HG03571 (cell line): ENCODE results near the gene TBC1D7.

Experiments used
- ATAC-seq: cut with Tn5 transposase; IDR thresholded peaks from one replicate; pipeline ENCODE4 v1.9.1; 2021; ENCODE audit not compliant: unreplicated experiment

The TBC1D7 gene

DNA sequence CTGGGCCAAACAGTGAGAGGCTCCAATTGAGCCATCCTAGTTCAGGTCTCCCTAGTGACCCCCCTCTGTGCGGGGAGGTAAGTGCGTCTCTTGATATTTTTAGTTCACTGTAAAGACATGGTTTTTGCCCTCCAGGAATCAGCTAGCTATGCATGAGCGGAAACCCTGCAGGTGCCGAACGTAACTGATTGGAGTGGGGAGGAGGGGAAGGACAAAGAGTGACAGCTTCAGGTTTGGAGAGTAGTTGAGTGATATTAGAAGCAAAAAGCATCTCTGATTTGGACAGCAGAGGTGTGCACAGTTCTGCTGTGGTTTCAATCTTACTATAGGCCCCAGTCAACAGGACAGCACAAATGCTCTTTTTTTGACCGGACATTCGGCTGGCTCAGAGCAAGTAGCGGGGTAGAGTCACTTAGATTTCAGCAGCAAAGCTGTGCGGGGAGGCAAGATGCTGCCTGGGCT is 31.8 kb downstream of the TBC1D7 start:
- ATAC-seq: peak; percentile 48

DNA sequence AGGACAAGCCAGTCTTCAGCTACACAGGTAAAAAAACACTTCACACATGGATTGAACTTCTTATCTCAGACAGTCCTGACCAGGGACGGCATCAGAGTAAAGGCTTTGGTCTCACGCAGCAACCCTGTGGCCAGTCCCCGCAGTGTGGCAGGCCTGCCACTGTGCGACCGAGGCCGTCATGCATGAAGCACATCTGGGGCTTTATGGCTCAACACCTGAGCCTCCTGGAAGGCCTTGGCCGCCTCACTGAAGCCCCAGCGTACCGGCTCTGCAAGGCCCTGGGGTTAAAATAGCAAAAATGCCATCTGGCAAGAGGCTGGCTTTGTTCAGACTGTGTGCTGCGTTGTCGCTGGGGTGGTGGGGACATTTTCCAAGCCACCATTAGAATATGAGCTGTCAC is 32.8 kb downstream of the TBC1D7 start:
- no peak for ATAC-seq

DNA sequence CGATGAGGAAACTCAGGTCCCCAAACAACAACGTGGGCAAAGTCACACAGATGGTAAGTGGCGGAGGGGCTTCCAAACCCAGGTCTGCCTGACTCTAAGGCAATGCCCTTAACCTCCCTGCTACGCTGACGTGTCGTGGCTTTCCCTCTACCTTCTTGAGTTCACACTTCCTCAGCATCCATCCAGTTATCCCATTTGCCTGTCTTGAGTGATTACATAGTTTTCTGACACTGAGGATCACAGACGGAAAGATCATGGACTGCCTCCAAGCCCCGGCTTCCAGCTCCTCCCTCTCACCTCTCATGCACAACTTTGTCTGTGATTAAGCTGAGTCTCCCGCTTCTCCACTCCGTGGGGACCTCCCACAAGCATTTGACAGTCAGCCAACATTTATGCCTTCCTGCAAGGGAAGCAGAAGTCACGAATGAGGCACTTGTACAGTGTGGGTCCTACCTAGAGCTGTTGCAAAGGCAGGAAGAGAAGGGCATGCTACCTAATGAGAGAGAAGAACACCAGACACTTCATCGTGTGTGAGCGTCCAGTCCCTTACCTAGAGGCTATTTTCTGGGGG is 33.8 kb downstream of the TBC1D7 start:
- ATAC-seq: no peak

DNA sequence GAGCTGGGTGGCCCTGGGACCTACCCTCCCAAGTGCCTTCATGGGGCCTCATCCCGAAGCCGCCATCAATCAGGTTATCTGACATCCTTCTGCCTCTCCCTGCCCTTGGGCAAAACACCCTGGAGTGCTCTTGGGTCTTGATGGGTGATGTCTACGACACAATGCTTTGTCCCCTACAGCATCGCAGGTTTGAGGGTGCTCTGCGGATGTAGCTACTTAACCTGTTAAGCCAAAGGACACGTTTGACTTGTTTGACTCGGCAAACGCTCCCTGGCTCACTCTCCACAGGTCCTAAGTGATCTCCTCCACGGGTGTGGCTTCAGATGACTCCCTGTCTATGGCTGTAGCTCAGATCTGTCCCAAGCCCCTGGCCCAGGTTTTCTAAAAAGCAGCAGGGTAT is 35.6 kb downstream of the TBC1D7 start:
- ATAC-seq: no peak

DNA sequence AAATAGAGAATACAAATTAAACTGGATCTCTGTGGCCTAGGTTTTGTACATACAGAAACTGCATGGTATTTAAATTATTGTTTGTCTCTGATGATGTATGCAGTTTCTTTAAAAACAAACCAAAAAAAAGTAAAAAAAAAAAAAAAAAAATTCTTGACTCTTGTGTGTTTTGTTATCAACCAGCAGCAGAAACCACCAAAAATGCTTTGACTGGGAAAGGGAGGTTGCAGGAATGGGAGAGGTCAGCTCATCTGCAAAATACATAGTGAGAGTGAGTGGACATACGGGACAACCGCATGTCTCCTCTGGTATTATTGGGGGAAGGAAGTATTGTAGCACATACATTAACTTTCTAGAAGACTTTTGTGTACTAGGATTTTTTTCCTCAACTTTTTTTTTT is 38.0 kb downstream of the TBC1D7 start:
- no peak for ATAC-seq

DNA sequence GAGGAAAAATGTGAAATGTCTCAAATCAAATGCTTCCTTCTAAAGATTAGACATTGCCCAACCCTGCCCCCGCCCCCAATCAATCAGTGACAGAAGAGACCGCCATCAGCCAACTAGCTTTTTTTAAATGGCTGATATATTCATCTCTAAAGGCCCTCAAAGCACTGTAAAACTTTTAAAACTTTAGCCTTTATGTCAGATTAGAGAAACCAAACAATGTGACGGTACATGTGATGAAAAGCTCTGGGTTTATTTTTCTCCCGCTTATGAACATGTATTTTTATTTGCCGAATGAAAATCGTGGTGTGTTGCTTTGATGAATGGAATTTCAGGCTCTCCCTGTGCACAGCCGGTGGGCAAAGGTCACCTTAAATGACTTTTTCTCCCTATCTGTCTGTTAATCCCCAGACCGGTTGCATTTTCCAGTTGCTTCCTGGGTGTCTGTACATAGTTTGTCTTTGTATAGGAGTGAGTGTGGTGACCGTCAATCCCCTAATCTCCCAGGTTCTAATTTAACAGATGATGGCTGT is 38.5 kb downstream of the TBC1D7 start:
- no peak for ATAC-seq

DNA sequence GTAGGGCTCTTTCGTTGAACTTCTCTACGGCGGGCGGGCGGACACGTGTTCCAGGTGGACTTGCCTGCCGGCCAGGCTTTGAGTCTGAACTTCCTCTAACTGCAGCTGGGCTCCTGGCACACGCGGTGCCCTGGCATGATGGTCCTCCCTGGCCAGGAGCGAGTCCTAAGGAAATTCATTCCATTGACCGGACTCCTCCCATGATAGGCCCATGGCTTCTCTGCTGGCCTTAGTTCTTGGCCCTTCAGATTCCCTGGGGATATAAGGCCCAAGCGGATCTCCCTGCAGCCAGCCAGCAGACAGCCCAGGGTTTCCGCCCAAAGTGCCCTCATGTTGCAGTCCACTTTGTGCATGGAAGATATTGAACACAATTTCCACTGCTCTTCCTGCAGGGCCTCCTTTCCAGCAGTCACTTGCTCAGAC is 39.4 kb downstream of the TBC1D7 start:
- ATAC-seq: no peak

DNA sequence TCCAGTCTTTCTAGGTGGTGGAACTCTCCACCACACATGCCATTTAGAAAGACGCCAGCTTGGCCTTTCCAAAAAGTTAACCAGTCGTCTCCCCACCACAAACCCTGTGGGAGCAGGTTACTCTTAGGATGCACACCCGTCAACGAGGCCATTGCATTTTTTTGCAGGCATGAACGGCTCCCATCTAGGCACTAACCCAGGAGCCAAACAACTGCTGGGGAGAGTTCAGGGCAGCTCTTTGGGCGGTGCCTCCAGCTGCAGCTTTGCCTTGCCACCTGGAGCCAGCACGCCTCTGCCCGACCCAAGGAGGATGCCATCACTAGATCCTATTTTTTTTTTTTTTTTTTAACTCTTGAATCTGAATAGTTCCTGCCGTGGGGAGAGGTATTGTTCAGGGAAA is 39.9 kb downstream of the TBC1D7 start:
- no peak for ATAC-seq

DNA sequence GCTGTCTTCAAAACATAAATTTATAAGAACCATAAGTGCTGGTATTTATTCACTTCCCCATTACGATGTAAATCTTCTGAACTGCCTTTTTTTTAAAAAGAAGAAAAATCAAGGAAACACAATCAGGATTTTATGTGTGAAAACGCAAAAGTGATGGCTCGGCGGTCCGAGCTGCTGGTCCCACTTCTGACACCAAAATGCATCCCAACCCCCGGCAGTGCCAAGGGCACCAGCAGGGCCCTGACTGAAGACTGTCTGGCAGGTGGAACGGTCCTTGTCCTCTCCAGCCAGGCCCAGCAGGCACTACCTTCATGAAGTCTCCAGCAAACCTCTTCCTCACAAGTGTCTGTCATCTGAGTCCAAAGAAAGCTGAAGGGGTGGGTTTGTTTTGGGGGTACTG is 41.2 kb downstream of the TBC1D7 start:
- no peak for ATAC-seq

DNA sequence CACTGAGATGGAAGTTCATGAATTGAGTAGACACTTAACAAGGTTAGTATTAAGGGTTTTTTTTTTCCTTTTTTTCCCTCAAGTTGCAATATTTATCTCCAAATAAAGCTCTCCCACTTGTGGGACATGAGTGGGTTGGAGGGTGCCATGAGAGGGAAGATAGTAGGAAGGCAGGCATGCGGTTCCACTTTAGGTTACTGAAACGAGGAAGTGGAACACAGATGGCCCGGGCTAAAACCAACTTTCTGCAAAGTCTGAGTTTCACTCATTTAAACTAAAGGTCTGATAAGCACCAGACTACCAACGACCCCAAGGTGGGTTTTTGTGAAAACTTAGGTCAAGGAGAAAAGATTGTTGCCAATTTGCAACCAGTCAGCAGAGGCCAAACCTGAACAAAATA is 42.2 kb downstream of the TBC1D7 start:
- no peak for ATAC-seq

DNA sequence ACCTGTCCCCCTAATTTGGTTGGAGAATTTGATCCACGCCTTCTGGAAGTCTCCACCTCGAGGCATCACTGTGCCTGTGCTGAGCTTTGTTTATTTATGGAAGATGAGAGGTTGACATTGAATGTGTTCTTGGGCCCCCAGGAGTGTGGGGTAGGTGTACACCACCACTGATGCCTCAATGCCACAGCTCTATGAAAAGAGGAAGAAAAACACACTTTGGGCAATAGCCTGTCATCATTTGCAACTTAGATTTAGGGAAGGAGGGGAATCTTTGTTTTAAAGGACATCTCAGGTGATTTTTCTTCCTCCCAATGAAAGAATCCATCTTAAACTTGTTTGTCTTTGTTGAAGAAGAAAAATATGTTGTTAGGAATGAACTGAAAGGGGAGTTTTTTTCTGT is 42.6 kb downstream of the TBC1D7 start:
- no peak for ATAC-seq

DNA sequence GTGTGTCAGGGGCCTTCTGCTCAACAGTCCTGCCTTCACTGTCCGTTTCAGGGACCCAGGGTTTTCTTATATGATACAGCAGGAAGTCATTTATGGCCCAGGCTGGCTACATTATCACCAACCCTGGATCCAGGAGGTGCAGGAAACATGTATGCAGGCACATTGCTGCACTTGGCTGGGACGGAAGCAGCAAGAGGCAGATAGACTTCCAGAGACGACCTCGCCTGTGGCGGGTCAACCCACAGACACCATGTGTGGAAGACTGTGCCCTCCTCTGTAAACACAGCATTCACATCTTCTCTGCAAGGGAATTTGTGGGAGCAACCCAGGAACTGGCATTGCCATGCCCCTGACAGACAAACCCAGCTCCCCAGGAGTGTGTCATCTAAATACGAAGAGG is 43.7 kb downstream of the TBC1D7 start:
- ATAC-seq: no peak

DNA sequence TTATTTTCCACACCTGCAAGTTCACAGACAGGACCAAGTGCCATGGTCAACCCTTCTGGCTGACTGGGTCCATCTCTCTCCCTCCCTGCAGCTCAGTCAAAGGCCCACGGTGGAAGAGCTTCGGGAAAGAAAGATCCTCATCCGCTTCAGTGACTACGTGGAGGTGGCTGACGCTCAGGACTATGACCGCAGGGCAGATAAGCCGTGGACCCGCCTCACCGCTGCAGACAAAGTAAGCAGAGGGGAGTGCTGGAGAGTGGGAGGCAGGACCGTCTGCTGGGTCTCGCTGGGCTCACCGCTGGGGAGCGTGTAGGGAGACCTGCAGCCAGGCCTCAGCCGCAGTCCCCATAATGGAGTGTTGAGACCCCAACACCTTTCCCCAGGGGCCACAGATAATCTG is 45.0 kb downstream of the TBC1D7 start:
- ATAC-seq: no peak

DNA sequence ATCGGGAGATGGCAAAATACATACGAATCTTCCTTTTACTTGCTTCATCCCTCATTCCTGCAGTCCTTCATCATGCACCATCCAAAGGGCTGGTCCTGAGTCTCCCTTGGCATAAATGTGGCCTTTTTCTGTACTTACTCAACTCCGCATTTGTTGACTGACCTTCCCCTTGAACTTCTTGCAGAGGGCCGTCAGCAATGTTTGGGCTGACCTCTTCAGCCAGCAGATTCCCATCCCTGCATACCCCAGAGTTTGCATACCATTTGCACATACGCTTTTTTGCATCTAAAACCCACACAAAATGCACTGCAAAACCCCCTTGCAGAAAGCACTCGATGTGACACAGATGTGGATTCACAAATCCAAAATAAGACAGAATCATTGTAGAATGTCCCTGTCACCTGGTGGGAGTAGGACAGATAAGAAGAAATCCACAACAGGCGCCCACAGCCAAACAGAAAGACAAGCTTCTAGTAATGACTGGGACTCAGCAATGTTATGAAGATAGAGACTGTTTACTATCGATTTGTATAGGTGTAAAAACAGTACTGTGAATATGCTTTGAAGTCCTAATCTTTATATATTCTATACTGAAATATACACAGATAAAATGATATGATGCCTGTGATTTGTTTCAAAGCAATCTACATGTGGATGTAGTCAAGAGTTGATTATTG is 45.8 kb downstream of the TBC1D7 start:
- no peak for ATAC-seq

DNA sequence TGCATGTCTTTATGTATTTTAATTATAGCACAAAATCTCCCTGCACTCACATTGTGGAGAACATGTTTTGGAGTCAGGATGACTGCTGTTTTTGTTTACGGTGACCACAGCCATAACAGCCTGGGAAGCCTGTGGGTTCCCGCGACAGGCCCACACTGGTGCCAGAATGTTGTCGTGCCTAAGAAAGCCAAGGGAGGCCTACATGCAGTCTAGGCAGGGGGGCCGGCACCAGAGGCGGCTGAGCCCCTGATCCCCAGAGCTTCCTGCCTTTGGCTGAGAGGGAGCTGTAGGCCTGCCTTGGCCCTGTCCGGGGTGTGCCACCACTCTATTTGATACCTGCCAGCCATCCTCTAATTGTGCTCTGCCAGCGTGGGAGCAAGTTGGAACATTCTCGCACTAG is 46.7 kb downstream of the TBC1D7 start:
- ATAC-seq: no peak

DNA sequence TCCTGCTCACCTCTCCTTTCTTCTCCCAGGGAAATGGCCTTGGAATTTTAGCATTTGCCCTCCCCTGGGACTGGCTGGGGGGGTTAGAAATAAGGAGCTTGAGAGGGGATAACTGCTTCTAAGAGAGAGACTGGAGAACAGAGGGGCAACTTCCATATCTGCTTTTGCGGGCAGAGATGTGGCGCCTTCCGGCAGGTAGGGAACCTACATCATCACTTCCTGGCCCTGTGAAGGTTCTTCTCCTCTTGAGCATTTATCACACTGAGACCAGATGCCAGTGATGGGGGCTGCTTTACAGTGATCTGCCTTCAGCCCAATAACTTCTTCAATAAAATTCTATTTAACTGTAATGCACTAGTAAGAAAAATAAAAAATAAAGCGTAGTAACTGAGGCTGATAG is 48.1 kb downstream of the TBC1D7 start:
- no peak for ATAC-seq

DNA sequence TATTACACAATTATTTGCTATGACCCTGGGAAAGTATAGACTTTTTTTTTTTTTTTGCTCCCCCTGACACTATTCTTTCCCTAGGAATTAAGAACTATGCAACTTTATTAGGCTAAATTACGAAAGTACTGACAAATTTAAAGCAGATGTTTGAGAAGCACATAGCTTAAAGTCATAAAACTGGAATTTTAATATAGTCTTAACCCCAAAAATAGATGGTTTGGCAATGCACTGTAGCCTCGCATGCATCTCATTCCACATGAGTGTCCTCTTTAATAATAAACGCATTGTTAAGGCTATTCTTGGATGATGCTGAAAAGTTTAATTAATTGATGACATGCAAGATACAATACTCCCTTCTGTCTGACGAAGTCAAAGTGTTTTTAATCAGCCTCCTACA is 49.3 kb downstream of the TBC1D7 start:
- ATAC-seq: no peak

DNA sequence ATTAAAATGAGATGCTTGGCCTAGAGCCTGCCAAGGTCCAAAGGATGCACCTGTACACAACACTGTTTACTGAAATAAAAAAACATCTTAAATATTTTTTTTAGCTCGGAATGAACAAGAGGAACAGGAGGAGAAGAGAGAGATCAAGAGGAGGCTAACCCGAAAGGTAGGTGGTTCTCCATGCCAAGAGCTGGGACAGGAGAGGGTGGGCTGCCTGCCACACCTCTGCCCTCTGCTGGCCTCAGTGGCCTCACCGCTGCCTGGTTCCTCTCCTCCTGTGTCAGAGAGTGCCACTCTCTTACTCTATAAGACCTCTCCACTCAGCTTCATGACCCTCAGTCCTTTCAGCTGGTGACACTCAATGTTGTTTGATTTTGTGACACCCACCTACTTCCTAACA is 50.2 kb downstream of the TBC1D7 start:
- ATAC-seq: no peak

DNA sequence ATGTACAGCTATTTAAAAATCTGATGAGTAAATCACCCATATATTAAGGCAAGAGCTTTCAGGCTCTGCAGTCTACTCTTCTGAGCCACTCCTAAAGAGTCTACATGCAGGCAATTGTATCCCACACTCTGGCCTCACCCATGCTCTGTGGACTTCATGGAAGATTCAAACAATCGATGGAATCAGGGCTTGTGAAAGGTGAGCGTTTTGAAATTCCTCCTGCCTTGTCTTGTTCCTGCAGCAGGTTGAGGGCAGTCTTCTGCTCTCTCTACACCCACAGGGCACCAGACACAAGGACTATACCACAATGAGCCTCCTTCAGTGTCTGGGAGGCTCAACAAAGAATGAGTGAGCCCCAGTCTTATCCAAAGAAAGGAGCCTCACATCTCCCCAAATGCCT is 51.1 kb downstream of the TBC1D7 start:
- no peak for ATAC-seq

DNA sequence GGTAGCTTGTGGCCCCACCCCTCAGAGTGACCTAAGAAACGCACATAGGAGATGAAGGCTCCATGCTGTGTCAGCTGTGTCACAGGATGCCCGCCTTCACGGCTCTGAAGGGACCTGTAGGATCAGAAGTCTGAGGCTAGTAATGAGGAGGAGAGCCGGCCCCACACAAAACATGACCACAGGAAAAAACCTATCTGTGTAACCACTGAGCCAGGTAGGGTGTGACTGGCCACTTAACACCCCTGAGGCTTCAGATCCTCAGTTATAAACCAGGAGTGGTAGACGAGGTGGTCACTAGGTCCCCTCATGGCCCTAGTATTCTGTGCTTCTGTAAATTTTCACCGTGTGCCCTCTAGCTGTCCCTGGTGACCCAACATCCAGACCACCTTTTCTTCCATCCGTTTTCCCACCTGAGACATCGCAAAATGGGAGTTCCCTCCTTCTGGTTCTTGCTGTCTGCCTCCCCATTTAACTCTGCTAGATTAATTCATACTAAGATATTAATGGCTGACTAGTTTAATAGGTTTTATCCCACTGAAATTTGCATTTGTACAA is 52.8 kb downstream of the TBC1D7 start:
- ATAC-seq: no peak

DNA sequence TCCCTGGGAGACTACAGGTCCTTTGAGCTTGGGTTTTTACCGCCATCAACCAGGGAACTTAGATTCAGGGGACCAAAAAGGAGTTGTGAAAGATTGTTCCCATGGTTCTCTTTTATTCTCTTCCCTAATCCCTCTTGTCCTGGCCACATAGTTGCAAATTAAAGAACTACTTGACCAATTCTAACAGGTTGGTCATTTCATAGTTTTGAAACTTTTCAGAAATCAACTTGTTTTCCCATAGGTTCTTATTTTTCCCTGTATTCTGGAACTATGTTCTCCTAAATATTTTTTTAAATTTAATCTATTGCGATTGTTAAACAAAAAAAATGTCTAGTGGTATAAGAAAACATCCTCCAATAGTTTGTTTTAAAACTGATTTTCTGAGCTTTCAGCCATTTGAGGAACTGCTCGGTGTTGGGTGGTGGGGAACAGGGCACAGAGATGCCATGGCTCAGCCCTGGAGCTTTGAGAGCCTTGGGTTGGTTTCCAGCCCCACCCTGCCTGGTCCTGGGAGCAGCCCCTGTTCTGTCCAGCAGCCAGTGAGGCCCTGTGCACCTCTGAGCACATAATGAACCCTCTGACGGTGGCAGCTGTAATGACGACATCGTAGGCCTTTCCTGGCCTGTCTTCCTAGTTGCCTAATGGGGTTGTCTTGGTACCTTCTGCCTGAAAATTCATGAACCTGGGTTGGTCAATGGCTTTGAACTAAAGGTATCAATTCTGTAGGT is 53.5 kb downstream of the TBC1D7 start:
- ATAC-seq: no peak
